Liver (tissue), 2 donors: Measurements from ENCODE around the gene MYH7B.

Source experiments
- EGR1 ChIP-seq, 2 donors: IDR thresholded peaks; 2 replicates each; pipeline ENCODE4 v1.6.1; 2016 to 2018; ENCODE audit warnings: antibody characterized with exemption in 2 of 2, low read depth in 2 of 2
- SP1 ChIP-seq: IDR thresholded peaks from 2 replicates; pipeline ENCODE4 v1.6.1; 2018; ENCODE audit warnings: antibody characterized with exemption, mild to moderate bottlenecking
- YY1 ChIP-seq: IDR thresholded peaks from 2 replicates; pipeline ENCODE4 v1.6.1; 2016; ENCODE audit warnings: antibody characterized with exemption, mild to moderate bottlenecking
- donor health status: healthy.

DNA sequence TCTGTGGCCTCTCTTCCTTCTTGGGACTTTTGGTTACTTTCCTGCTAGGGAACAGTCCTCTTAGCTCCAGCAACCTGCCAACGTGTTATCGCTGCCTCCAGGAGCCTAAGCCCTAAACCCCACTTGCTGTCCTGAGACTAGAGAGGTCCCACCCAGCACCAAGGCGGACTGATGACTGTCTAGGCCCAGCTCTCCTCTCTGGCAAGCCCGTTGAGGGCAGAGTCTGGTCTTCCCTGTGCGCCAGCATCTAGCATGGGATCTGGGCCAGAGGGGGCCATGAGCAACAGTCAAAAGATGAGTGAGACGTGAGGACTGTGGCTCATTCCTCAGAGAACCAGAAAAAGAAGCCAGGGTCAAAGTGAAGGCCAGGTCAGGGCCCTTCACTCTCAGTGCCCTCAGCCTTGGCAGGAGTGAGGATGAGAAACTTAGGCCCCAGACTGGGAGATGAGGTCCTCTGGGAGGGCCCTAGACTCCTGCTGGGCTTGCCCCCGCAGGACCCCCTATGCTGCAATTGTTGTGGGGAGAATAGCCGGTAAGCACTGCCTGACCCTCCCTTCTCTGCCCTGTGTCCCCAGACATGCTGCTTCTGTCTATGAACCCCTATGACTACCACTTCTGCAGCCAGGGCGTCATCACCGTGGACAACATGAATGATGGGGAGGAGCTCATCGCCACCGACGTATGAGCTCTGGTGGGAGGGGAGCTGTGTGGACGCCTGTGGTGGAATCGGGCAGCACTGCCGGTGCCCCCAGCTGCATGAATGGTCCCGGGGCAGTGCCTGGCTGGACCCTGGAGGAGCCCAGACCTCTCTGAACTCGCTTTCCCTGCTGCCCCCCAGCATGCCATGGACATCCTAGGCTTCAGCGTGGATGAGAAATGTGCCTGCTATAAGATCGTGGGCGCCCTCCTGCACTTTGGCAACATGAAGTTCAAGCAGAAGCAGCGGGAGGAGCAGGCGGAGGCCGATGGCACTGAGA is 30.9 kb downstream of the MYH7B start:
- TF ChIP-seq EGR1 (IDR thresholded peaks at IDR 0.05; ENCODE audit: low read depth in 2 of 2) (no peak), SP1 (no peak), YY1 (no peak)
